Epithelial cell of prostate (primary cell): ENCODE data around the gene EIF3L.
"Not testable (repeated sequence)": the region's sequence is repeated elsewhere in the genome, so short reads cannot be mapped to it uniquely, and the experiment has no call there.

Experiments used
- DNase-seq: peaks from one replicate; pipeline ENCODE4 v3.0.0-alpha.2; 2011; ENCODE audit warnings: low read depth, low spot score
- H3K27ac ChIP-seq: fragments of 450-650 bp; 2 replicates; pipeline ENCODE4 v1.5.1; 2017; ENCODE audit warnings: mild to moderate bottlenecking

EIF3L gene

GRCh38 chr22:37849089-37849751 is at the start of gene EIF3L:
TSS of gene EIF3L (plus strand) at chr22:37849419. CDS start at chr22:37849450, 31 bp downstream.
- DNase-seq, result peak; percentile 52
- H3K27ac ChIP-seq, result peak within 1 kb of the TSS; percentile 93

GRCh38 chr22:37799979-37800378 is 49.2 kb upstream of the EIF3L start:
- H3K27ac ChIP-seq, result not testable (repeated sequence)

GRCh38 chr22:37801946-37802309 is 47.3 kb upstream of the EIF3L start:
- DNase-seq, result no peak
- H3K27ac ChIP-seq, result no peak overlapping the region

More at GRCh38 chr22:37799979-37800378, 49.2 kb upstream of the EIF3L start:
- not testable (repeated sequence) for DNase-seq

GRCh38 chr22:37802310-37803194 is 46.7 kb upstream of the EIF3L start:
- no peak overlapping the region for H3K27ac ChIP-seq
- no peak for DNase-seq

- no peak overlapping the region for H3K27ac ChIP-seq
- no peak for DNase-seq
These were observed 46.0 kb upstream of the EIF3L start for GRCh38 chr22:37803195-37803638.

- DNase-seq, result no peak
- H3K27ac ChIP-seq, result no peak overlapping the region
These were observed 45.4 kb upstream of the EIF3L start for GRCh38 chr22:37803639-37804351.

- peak overlapping the region; percentile 57 for H3K27ac ChIP-seq
These were observed 44.8 kb upstream of the EIF3L start for GRCh38 chr22:37804352-37804880.

GRCh38 chr22:37804881-37805809 is 44.1 kb upstream of the EIF3L start:
- peak; percentile 31 for DNase-seq
- peak overlapping the region; percentile 57 for H3K27ac ChIP-seq

More at GRCh38 chr22:37804352-37804880, 44.8 kb upstream of the EIF3L start:
- DNase-seq, result no peak

GRCh38 chr22:37805810-37806277 is 43.4 kb upstream of the EIF3L start:
- H3K27ac ChIP-seq, result peak overlapping the region; percentile 57
- no peak for DNase-seq

- DNase-seq, result no peak
- peak overlapping the region; percentile 57 for H3K27ac ChIP-seq
These were observed 42.5 kb upstream of the EIF3L start for GRCh38 chr22:37806409-37807333.

GRCh38 chr22:37807410-37808293 is 41.6 kb upstream of the EIF3L start, which contains the start of gene GCAT:
TSS of gene GCAT (plus strand) at chr22:37807934. CDS start at chr22:37807968, 34 bp downstream.
- H3K27ac ChIP-seq, result peak within 1 kb of the TSS; percentile 57
- DNase-seq, result peak; percentile 68

- DNase-seq, result no peak
- H3K27ac ChIP-seq, result peak overlapping the region; percentile 57
These were observed 40.9 kb upstream of the EIF3L start for GRCh38 chr22:37808294-37808657.

- H3K27ac ChIP-seq, result no peak overlapping the region
- DNase-seq, result no peak
These were observed 39.4 kb upstream of the EIF3L start for GRCh38 chr22:37809672-37810333.

GRCh38 chr22:37811867-37812266 is 37.4 kb upstream of the EIF3L start:
- DNase-seq, result no peak
- H3K27ac ChIP-seq, result no peak overlapping the region

- DNase-seq, result no peak
- H3K27ac ChIP-seq, result no peak overlapping the region
These were observed 36.1 kb upstream of the EIF3L start for GRCh38 chr22:37812869-37813678.

- no peak for DNase-seq
- no peak overlapping the region for H3K27ac ChIP-seq
These were observed 33.6 kb upstream of the EIF3L start for GRCh38 chr22:37815593-37815992.
